HEK293T (cell line): ENCODE measurements around the gene DPP4.

Experiments used
- FOXA1 ChIP-seq: fragments of 450-650 bp; IDR thresholded peaks from 2 replicates; pipeline ENCODE4 v1.6.1; 2016; ENCODE audit warnings: mild to moderate bottlenecking
- NFRKB ChIP-seq: fragments of 450-650 bp; IDR thresholded peaks from 2 replicates; pipeline ENCODE4 v1.6.1; 2016; ENCODE audit warnings: mild to moderate bottlenecking, moderate library complexity
- SP1 ChIP-seq: fragments of 450-650 bp; IDR thresholded peaks from 2 replicates; pipeline ENCODE4 v1.6.1; 2017
- SUZ12 ChIP-seq: fragments of 450-650 bp; IDR thresholded peaks from 2 replicates; pipeline ENCODE4 v1.6.1; 2016; ENCODE audit warnings: mild to moderate bottlenecking
- TARDBP ChIP-seq: fragments of 450-650 bp; IDR thresholded peaks from 2 replicates; pipeline ENCODE4 v1.6.1; 2016

DNA sequence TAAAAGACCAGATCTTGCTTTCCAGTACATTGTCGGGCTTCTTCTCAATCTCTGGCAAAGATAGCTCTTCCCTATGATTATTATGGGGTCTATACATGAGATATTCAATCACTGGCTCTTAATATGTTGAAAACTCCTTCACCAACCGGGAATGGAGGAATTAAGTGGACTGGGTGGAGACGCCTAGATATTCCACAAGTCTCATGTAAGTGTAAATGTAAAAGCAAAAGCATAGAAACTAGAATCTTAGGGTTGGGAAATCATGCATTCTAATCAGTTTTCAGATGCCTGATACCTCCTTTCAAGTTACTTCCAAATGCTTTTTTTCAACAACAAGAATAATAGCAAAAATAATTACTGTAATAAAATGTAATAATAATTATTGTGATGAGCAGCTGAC lies 38.0 kb downstream of the DPP4 start:
- no peak for TF ChIP-seq FOXA1
- no peak for TF ChIP-seq SUZ12
- TF ChIP-seq TARDBP = no peak
- TF ChIP-seq NFRKB = no peak
- TF ChIP-seq SP1 = no peak
